Lung (tissue), 12 donors: ENCODE data around the gene NDC1. TPM values are rescaled to one million over a fixed set of nuclear protein-coding genes. Genes with fewer than 3 reads are reported as not detected.
A peak's percentile ranks its signal among the peaks of the same experiment; 100 is the strongest.

Experiments
- ATAC-seq: fragments of 200-7000 bp; cut with Tn5 transposase; one replicate; pipeline ENCODE4 v1.9.1; 2020; ENCODE audit warnings: moderate number of reproducible peaks; ENCODE audit not compliant: insufficient read depth, low FRiP score
- DNase-seq, 3 donors: peaks; one replicate each; pipeline ENCODE4 v3.0.0-alpha.2; 2013 to 2017
- H3K27ac ChIP-seq, 2 donors: one replicate each; pipeline ENCODE4 v1.5.1; 2013; ENCODE audit warnings: mild to moderate bottlenecking in 2 of 2, moderate library complexity in 2 of 2, control low read depth in 1 of 2, inconsistent platforms in 1 of 2, low read depth in 1 of 2, low read length in 1 of 2
- H3K27me3 ChIP-seq, 3 donors: one replicate each; pipeline ENCODE4 v1.5.1; 2013; ENCODE audit warnings: low read length in 2 of 3; ENCODE audit not compliant: control insufficient read depth in 3 of 3, insufficient read depth in 3 of 3
- H3K36me3 ChIP-seq, 4 donors: one replicate each; pipeline ENCODE4 v1.5.1; 2013; ENCODE audit warnings: low read length in 4 of 4, mild to moderate bottlenecking in 1 of 4, moderate library complexity in 1 of 4; ENCODE audit not compliant: control insufficient read depth in 4 of 4, insufficient read depth in 4 of 4
- H3K4me1 ChIP-seq, 5 donors: one replicate each; pipeline ENCODE4 v1.5.1; 2013; ENCODE audit warnings: low read length in 5 of 5, mild to moderate bottlenecking in 2 of 5, moderate library complexity in 1 of 5; ENCODE audit not compliant: control insufficient read depth in 5 of 5, insufficient read depth in 5 of 5
- H3K4me3 ChIP-seq: one replicate; pipeline ENCODE4 v1.5.1; 2013; ENCODE audit warnings: mild to moderate bottlenecking, control low read depth, moderate library complexity
- H3K9ac ChIP-seq, 2 donors: one replicate each; pipeline ENCODE4 v1.5.1; 2013; ENCODE audit warnings: low read length in 2 of 2, control low read depth in 1 of 2; ENCODE audit not compliant: insufficient read depth in 1 of 2
- H3K9me3 ChIP-seq, 4 donors: one replicate each; pipeline ENCODE4 v1.5.1; 2013; ENCODE audit warnings: low read length in 3 of 4, mild to moderate bottlenecking in 1 of 4, moderate library complexity in 1 of 4; ENCODE audit not compliant: control insufficient read depth in 4 of 4, insufficient read depth in 3 of 4
- CTCF ChIP-seq: IDR thresholded peaks from 2 replicates; pipeline ENCODE4 v1.5.1; 2012; ENCODE audit warnings: mild to moderate bottlenecking; ENCODE audit errors: control extremely low read depth, extremely low read depth
- WGBS, 2 donors: extraction: QIAGEN DNeasy Blood & Tissue Kit; methylation state at CpG; one replicate each; pipeline ENCODE4 v1.1.7; 2013; 5-methylcytosine and 5-hydroxymethylcytosine counted together
- polyA plus RNA-seq, 2 donors: library from polyadenylated mRNA; stranded (reverse); fragments of 200-250 nt; gene quantifications; one replicate each; pipeline ENCODE4 v1.2.1, GENCODE V29; 2013
- total RNA-seq, 2 donors: library from RNA; depleted of rRNA in 1 of 2; stranded (reverse); fragments of >200 nt in 1 of 2; gene quantifications; one replicate each; pipeline ENCODE4 v1.2.1, GENCODE V29; 2014 to 2021
- donor health status: control.
- donor health status: control.
- donor health status: Bipolar disorder and iron deficiency.
- donor health status: healthy.
- donor health status: DM: yes; HTN: yes; CAD: no.

The NDC1 gene
- total and polyA plus RNA-seq, 4 donors: 3.9 to 16.7 (median 7.6) TPM

DNA sequence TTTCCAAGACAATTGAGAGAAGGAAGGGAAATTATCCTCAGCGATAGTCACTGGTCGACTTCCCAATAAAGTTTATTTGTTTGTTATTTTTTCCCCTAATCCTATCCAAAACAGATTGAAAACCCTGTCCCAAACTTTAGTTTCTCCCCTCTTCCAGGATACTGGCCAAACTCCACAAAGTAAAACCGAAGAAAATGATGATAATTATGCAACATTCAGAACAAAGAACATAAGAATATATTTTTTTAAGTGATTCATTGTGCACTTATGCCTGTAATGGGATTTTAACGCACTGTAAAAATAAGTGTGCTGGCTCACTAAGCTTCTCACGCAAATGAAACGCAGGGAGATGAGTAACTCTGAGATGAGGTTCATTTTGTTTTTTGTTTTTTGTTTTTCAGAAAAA, 105.2 kb downstream of the NDC1 start:
- Histone ChIP-seq H3K36me3 (no peaks in the 10 kb centered on the region), H3K4me1 (peaks cover 0 to 5% (median 0%) of the 10 kb centered on the region in 5 donors), H3K4me3 (no peak overlapping the region), H3K27me3 (peaks cover 0 to 69% (median 34%) of the 10 kb centered on the region in 3 donors), H3K9me3 (peaks cover 0 to 2% (median 0%) of the 10 kb centered on the region in 4 donors), H3K9ac (no peak overlapping the region), H3K27ac (no peak overlapping the region)
- TF ChIP-seq CTCF: no peak
- DNase-seq: peak in 1 of 3 donors; percentile 26
- WGBS, 2 donors: 61 to 70% methylated on average over 6 of the region's 6 CpGs
- ATAC-seq: no peak

DNA sequence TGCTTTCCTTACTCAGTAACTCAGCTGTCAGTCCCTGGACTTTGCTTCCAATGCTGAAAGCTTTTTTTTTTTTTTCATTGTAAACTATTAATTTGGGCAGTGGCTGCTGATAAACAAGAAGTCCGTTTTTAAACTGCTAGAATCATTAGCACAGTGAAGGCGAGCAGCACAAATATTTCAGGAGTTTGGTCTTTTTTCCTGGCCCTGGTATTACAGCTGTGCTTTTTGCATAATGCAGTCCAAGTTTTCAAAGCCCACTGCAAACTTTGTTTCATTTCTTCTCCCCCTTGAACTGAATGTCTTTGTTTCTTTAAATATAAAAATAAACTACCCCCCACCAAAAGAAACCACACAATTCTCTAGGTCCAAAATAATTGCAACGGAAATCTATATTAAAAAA, 105.7 kb downstream of the NDC1 start:
- Histone ChIP-seq H3K9ac (no peak overlapping the region), H3K27ac (no peak overlapping the region), H3K4me1 (peaks cover 0 to under 1% (median 0%) of the 10 kb centered on the region in 5 donors), H3K9me3 (peaks cover 0 to 2% (median 0%) of the 10 kb centered on the region in 4 donors), H3K27me3 (peaks cover 0 to 66% (median 34%) of the 10 kb centered on the region in 3 donors), H3K4me3 (no peak overlapping the region), H3K36me3 (no peaks in the 10 kb centered on the region)
- no peak for TF ChIP-seq CTCF
- 42 to 48% methylated on average over 3 of the region's 3 CpGs for WGBS, 2 donors
- no peak for DNase-seq
- ATAC-seq: no peak

DNA sequence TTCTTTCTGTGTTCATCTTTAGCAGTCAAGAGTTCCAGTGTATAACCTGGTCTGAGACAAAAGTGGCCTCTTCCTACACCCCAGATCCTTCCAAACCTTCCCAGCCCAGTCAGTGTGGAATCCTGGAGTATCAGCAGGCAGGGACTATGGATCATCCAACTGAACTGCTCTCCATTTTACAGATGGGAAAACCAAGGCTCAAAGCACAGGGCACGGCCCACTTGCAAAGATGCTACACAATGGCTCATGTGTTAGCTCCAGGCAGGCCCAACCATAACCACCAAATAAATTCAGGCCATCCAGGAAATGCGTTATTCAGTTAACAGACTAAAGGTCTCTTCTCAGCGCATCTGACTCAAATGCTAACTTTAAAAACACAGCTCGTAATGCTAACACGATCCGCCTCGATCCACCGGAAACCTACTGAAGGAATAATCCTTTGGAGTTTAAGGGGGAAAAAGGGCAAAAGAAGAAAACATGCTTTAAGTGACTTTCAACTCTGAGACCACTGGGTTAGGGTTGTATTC, 106.3 kb downstream of the NDC1 start:
- Histone ChIP-seq H3K9ac (no peak overlapping the region), H3K4me3 (no peak overlapping the region), H3K36me3 (no peaks in the 10 kb centered on the region), H3K27me3 (peaks cover 0 to 61% (median 30%) of the 10 kb centered on the region in 3 donors), H3K9me3 (peaks cover 0 to 2% (median 0%) of the 10 kb centered on the region in 4 donors), H3K4me1 (no peaks in the 10 kb centered on the region), H3K27ac (no peak overlapping the region)
- WGBS, 2 donors: 90 to 92% methylated on average over 8 of the region's 8 CpGs
- ATAC-seq: no peak
- DNase-seq: no peak
- TF ChIP-seq CTCF: no peak
